ENCODE measurements around the gene ZC3H18.

Gene ZC3H18

GRCh38 chr16:88593061-88593460 lies 22.9 kb downstream of the ZC3H18 start:
- TF ChIP-seq PPARA (CRISPR knock-in tag; IDR thresholded peaks at IDR 0.05; ENCODE audit: borderline replicate concordance) (no peak), OSR1 (CRISPR knock-in tag; IDR thresholded peaks at IDR 0.05) (no peak), TCF4 (CRISPR knock-in tag; IDR thresholded peaks at IDR 0.05; ENCODE audit: borderline replicate concordance) (no peak), ZNF8 (CRISPR knock-in tag; IDR thresholded peaks at IDR 0.05) (no peak), TOX (CRISPR knock-in tag; IDR thresholded peaks at IDR 0.05; ENCODE audit: borderline replicate concordance) (no peak), ARNTL (CRISPR knock-in tag; IDR thresholded peaks at IDR 0.05; ENCODE audit: borderline replicate concordance, low read depth) (no peak)
- ATAC-seq = no peak

- ATAC-seq = no peak
- TF ChIP-seq POU6F1 (CRISPR knock-in tag; IDR thresholded peaks at IDR 0.05; ENCODE audit: borderline replicate concordance, low read depth) (no peak), BACH2 (CRISPR knock-in tag; IDR thresholded peaks at IDR 0.05; ENCODE audit: borderline replicate concordance) (no peak), TCF4 (CRISPR knock-in tag; IDR thresholded peaks at IDR 0.05; ENCODE audit: borderline replicate concordance) (no peak), ZNF8 (CRISPR knock-in tag; IDR thresholded peaks at IDR 0.05) (no peak), ZNF70 (CRISPR knock-in tag; IDR thresholded peaks at IDR 0.05) (no peak), CSDC2 (CRISPR knock-in tag; IDR thresholded peaks at IDR 0.05) (no peak), PATZ1 (CRISPR knock-in tag; IDR thresholded peaks at IDR 0.05; ENCODE audit: borderline replicate concordance) (no peak), SNAI2 (CRISPR knock-in tag; IDR thresholded peaks at IDR 0.05) (no peak), OSR1 (CRISPR knock-in tag; IDR thresholded peaks at IDR 0.05) (no peak), ZC3H10 (CRISPR knock-in tag; IDR thresholded peaks at IDR 0.05) (no peak), ZNF565 (CRISPR knock-in tag; conservative IDR thresholded peaks at IDR 0.05; ENCODE audit: low read depth) (no peak)
- TF ChIP-seq, protein P1, sequence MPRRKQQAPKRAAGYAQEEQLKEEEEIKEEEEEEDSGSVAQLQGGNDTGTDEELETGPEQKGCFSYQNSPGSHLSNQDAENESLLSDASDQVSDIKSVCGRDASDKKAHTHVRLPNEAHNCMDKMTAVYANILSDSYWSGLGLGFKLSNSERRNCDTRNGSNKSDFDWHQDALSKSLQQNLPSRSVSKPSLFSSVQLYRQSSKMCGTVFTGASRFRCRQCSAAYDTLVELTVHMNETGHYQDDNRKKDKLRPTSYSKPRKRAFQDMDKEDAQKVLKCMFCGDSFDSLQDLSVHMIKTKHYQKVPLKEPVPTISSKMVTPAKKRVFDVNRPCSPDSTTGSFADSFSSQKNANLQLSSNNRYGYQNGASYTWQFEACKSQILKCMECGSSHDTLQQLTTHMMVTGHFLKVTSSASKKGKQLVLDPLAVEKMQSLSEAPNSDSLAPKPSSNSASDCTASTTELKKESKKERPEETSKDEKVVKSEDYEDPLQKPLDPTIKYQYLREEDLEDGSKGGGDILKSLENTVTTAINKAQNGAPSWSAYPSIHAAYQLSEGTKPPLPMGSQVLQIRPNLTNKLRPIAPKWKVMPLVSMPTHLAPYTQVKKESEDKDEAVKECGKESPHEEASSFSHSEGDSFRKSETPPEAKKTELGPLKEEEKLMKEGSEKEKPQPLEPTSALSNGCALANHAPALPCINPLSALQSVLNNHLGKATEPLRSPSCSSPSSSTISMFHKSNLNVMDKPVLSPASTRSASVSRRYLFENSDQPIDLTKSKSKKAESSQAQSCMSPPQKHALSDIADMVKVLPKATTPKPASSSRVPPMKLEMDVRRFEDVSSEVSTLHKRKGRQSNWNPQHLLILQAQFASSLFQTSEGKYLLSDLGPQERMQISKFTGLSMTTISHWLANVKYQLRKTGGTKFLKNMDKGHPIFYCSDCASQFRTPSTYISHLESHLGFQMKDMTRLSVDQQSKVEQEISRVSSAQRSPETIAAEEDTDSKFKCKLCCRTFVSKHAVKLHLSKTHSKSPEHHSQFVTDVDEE (CRISPR knock-in tag; IDR thresholded peaks at IDR 0.05) = no peak
These were observed 23.3 kb downstream of the ZC3H18 start for GRCh38 chr16:88593489-88593888.

DNA sequence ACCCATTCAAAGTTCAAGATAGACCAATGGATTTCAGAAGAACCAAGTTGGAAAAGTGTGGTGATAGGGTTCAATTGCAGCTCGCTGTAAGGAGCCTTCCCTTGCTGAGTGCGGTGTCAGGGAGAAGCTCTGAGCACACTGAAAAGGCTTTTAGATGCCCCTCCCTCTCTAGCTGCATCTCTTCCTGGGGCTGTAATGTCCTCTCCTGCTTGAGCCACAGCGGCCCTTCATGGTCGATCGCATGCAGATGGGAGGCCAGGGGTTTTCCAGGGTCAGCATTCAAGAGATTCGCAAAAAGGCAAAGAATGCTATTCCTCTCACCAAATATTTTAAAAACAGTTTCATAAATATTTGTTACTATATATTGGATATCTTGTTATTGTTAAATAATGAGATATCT lies 23.7 kb downstream of the ZC3H18 start:
- no peak for ATAC-seq
- TF ChIP-seq ISL1 (CRISPR knock-in tag; IDR thresholded peaks at IDR 0.05) (no peak), PPARA (CRISPR knock-in tag; IDR thresholded peaks at IDR 0.05; ENCODE audit: borderline replicate concordance) (no peak), ESRRG (CRISPR knock-in tag; IDR thresholded peaks at IDR 0.05) (no peak), POU6F1 (CRISPR knock-in tag; IDR thresholded peaks at IDR 0.05; ENCODE audit: borderline replicate concordance, low read depth) (no peak), ZNF565 (CRISPR knock-in tag; conservative IDR thresholded peaks at IDR 0.05; ENCODE audit: low read depth) (no peak), GLIS3 (CRISPR knock-in tag; IDR thresholded peaks at IDR 0.05) (no peak), CSDC2 (CRISPR knock-in tag; IDR thresholded peaks at IDR 0.05) (no peak), BACH2 (CRISPR knock-in tag; IDR thresholded peaks at IDR 0.05; ENCODE audit: borderline replicate concordance) (no peak), ZNF8 (CRISPR knock-in tag; IDR thresholded peaks at IDR 0.05) (no peak), RARB (CRISPR knock-in tag; IDR thresholded peaks at IDR 0.05) (no peak), TCF4 (CRISPR knock-in tag; IDR thresholded peaks at IDR 0.05; ENCODE audit: borderline replicate concordance) (no peak), OSR1 (CRISPR knock-in tag; IDR thresholded peaks at IDR 0.05) (no peak), ZFP3 (CRISPR knock-in tag; IDR thresholded peaks at IDR 0.05) (no peak), ZC3H10 (CRISPR knock-in tag; IDR thresholded peaks at IDR 0.05) (no peak), SNAI2 (CRISPR knock-in tag; IDR thresholded peaks at IDR 0.05) (no peak)
- TF ChIP-seq, protein P1 (CRISPR knock-in tag; IDR thresholded peaks at IDR 0.05) = no peak
- TF ChIP-seq, protein P2, sequence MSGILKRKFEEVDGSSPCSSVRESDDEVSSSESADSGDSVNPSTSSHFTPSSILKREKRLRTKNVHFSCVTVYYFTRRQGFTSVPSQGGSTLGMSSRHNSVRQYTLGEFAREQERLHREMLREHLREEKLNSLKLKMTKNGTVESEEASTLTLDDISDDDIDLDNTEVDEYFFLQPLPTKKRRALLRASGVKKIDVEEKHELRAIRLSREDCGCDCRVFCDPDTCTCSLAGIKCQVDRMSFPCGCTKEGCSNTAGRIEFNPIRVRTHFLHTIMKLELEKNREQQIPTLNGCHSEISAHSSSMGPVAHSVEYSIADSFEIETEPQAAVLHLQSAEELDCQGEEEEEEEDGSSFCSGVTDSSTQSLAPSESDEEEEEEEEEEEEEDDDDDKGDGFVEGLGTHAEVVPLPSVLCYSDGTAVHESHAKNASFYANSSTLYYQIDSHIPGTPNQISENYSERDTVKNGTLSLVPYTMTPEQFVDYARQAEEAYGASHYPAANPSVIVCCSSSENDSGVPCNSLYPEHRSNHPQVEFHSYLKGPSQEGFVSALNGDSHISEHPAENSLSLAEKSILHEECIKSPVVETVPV (CRISPR knock-in tag; IDR thresholded peaks at IDR 0.05) = no peak

All from SK-N-SH treated with all-trans-retinoic acid at 6 μM for 48 hours (cell line).